AG10803 (cell line): ENCODE data around the gene RAD51B.
A peak's percentile ranks its signal among the peaks of the same experiment; 100 is the strongest.
"Not testable (repeated sequence)": the region's sequence is repeated elsewhere in the genome, so short reads cannot be mapped to it uniquely, and the experiment has no call there.

Source experiments
- DNase-seq: peaks from one replicate; pipeline ENCODE4 v3.0.0; 2010; ENCODE audit warnings: low read depth
- H3K4me3 ChIP-seq: 2 replicates; pipeline ENCODE4 v1.5.1; 2011; ENCODE audit warnings: mild to moderate bottlenecking, low read length, control low read depth
- TF ChIP-seq, protein P1 (sequence below): conservative IDR thresholded peaks from 2 replicates; pipeline ENCODE4 v1.5.1; 2011; ENCODE audit warnings: mild to moderate bottlenecking, low read length, control low read depth, inconsistent platforms

RAD51B gene

DNA sequence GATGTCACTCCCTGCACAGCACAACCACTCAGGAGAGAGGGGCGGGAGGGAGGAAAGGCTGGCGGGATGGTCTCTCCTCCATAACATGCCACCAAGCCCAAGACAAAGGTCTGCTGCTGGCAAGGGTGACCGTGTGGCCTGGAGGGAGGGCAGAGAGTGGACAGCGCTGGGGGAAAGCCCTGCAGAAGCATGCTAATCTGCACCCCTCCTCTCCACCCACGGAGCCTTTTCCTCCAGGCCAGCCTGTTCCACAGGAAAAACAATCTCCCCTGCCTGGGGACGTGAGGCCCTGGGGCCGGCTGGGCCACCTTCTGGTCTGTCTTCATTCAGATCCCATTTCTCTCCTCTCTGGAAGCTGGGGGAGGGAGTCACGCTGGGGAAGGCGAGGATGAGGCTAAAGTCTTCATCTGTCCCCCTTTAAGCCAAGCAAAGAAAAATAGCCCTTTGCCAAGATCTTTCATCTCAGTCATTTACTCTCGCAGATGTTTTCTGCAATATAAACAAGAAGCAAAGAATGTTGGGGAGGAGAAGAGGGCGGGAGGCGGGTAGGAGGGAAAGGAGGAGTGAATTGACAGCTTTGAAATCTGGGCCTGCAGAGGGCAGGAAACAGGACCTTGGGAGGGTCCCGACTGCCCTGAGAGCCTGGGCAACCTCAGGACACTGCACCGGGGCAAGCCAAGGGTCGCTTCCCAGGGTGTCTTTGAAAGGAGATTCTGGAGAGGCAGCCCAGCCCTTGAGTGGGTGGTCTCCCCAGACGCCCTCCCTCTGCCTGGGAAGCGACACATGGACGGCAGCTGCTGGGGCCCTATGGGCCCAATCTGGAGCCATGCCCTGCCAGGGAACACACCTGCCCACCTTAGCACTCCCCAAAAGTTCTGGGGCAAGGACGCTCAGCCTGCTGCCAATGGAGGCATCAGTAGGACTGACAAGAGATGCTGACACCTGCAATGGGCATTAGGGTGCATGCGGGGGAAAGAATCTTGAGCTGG, 839.7 kb downstream of the RAD51B start:
- H3K4me3 ChIP-seq: no peak overlapping the region
- DNase-seq: peak; percentile 68
- TF ChIP-seq, protein P1, sequence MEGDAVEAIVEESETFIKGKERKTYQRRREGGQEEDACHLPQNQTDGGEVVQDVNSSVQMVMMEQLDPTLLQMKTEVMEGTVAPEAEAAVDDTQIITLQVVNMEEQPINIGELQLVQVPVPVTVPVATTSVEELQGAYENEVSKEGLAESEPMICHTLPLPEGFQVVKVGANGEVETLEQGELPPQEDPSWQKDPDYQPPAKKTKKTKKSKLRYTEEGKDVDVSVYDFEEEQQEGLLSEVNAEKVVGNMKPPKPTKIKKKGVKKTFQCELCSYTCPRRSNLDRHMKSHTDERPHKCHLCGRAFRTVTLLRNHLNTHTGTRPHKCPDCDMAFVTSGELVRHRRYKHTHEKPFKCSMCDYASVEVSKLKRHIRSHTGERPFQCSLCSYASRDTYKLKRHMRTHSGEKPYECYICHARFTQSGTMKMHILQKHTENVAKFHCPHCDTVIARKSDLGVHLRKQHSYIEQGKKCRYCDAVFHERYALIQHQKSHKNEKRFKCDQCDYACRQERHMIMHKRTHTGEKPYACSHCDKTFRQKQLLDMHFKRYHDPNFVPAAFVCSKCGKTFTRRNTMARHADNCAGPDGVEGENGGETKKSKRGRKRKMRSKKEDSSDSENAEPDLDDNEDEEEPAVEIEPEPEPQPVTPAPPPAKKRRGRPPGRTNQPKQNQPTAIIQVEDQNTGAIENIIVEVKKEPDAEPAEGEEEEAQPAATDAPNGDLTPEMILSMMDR: peak; percentile 1; the same call in 1 of the 2 replicates

DNA sequence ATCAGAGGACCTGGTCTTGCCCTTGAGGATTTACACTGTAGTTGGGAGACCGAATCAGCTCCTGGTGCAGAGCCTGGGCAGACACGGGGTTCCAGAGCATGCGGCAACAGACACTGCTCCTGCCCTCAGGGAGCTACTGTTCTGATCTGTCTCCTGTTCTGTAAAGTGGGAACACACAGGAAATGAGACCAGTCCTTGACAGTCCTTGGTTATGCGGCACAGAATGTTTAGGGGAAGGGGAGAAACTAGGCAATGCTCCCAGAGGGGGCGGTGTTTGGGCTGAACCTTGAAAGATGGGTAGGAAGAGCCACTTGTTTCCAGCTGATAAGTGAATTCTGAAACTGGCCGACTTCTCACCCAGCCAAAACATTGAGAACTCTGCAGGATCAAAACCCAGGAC, 840.9 kb downstream of the RAD51B start:
- TF ChIP-seq, protein P1: no peak
- DNase-seq: no peak
- no peak overlapping the region for H3K4me3 ChIP-seq

DNA sequence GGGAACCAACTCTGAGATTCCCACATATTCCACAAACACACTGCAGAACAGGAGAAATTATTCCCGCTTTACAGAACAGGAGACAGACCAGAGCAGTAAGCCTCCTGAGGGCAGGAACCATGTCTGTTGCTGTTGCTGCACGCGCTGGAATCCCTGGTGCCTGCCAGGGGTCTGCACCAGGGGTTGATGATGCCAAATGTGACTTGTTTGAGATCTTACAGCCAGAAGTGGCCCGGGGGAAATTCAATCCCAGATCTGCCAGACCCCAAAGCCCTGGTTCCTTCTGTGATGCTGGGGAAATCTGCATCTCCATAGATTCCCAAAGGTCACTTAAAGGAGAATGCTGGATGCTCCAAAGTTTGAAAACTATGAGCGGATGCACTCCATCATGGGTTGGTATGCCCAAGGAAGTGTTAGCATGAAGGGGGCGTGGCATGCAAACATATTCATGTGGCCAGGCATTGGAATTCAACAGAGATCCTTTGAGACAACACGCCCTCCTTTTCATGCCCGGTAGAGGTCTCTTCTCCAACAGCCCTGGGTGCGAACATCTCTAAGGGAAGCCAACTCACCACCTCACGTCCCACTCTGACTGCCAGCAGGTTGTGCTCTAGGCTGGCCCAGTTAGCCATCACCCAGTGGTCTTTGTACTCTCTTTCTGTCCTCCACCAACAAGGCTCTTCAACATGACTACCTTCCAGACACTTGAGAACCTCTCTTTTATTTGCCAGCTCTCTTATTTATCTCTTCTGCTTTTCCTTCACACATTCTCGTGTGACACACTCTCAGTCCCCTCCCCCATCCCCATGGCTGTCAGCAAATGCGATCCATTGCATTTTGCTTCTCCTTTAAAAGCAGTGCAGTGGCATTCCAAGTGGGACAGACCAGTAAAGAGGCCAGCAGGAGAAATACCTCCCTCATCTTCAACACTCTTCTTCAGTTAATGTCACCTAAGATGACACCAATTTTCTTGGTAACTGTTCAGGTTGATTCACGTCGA, 841.9 kb downstream of the RAD51B start:
- no peak overlapping the region for H3K4me3 ChIP-seq
- TF ChIP-seq, protein P1: no peak
- DNase-seq: no peak

DNA sequence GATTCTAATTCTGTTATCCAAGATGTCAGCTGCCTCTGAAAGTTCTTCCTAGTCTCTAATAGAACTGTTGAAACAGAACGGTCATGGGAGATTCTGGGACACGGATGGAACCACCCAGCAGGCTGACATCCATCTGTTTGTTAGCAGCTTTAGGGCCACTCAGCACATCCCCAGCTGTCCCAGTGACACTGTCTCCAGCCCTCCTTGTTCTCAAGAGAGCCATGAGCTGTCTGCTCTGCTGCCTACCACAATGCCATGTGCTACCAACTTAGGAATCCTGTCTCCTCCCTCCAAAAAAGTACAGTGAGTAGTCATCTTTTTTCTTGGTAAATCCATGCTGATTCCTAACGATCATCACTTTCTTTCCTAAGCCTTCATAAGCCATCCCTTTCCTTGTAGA, 842.8 kb downstream of the RAD51B start:
- no peak overlapping the region for H3K4me3 ChIP-seq
- TF ChIP-seq, protein P1: no peak
- DNase-seq: peak; percentile 48

DNA sequence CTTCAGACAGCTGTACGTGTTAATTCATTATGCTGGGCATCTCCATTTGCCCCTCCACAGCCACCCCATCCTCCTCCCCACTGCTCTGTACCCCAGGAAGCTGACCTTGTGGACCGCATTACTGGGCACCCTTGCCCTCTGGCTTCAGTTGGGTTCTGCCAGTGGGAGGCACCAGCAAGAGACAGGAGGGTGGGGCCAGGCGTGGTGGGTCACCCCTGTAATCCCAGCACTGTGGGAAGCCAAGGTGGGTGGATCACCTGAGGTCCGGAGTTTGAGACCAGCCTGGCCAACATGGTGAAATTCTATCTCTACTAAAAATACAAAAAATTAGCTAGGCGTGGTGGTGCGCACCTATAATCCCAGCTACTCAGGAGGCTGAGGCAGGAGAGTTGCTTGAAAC, 843.2 kb downstream of the RAD51B start:
- DNase-seq, H3K4me3 ChIP-seq: not testable (repeated sequence)

DNA sequence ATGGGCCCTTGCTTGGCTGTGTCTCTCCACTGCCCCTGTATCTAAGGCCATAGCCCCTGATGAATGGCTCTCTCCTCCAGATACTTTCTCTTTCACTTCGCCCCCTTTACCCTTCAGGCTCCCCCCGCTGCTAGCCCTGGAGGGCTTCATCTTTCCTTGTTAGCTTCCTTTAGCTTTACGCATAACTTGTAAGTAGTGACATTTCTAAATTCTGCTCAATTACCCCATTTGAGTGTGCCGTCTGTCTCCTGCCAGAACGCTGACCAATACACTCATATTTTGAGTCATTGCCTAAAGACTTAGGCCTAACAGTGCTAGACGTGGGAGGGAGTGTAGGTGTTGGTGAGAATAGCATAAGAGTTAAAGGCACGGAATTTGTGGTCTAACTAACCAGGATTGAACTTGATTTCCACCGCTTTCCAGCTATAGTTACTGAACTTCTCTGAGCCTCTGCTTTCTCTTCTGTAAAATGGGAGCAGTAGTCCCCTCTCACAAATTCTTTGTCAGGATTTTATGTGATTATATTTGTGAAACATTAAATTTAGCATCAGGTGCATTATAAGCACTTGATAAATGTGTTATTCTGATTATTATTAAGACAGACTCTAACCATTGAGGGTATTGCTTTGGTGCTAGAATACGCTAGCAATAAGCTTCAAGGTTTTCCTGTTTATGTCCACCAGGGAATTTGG, 844.0 kb downstream of the RAD51B start:
- no peak overlapping the region for H3K4me3 ChIP-seq
- DNase-seq: peak; percentile 36
- TF ChIP-seq, protein P1: no peak
